HUDEP-2 (cell line): ENCODE results near the gene TXNL4A.

ENCODE experiments used
- DNase-seq, 76 experiments: peaks; one replicate each; lab custom pipeline; 2025; ENCODE audit not compliant: unreplicated experiment in 76 of 76; lab: John Stamatoyannopoulos, UW

The TXNL4A gene

DNA sequence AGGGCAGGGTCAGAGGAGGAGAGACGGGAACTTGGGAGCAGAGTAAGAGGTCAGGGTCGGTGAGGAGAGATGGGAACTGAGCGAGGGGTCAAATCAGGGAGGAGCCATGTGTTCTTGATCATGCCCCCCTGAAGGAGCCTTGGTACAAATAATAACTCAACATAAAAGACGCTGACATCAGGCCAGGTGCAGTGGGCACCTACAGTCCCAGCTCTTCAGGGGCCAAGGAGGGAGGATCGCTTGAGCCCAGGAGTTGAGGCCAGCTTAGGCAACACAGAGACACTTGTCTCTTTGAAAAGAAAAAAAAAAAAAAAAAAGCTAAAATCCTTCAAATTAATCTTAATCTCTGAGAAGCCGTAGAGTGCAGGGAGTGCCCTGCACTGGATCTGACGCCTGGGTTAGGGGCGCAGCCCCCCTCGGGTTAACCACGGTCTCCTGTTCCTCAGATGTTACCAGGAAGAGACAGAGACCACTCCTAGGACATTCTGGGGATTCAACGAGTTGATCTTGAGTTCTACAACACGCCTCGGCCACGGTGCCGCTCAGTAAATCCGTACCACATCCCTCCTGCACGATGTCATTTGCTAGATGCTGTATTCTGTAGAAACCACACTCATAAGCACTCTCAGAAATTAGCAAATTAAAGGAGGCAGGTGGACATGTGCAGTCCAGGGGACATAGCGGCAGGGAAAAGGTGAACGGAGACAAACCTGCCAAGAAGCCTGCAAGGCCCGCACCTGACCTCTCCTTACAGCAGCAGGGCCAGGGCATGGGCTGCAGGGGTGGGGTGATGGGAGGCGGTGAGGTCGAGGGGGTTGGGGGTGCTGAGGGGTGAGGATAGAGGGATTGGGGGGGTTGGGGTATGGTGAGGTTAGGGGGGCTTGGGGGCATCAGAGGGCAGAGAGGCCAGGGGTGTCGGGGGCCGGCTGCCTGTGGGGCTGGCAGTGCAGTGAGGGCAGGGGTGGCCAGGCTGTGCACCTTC lies 66.1 kb downstream of the TXNL4A start:
- no peak for DNase-seq
